Jurkat, Clone E6-1 (cell line): ENCODE data around the gene PLXNA4.

Experiments used
- DNase-seq: peaks from one replicate; pipeline ENCODE4 v3.0.0-alpha.2; 2011; ENCODE audit warnings: low read depth, low spot score
- H3K4me3 ChIP-seq: 2 replicates; pipeline ENCODE4 v1.5.1; 2011; ENCODE audit warnings: mild to moderate bottlenecking, low read length, control low read depth, moderate library complexity

Gene PLXNA4

GRCh38 chr7:132492823-132493445, 83.3 kb downstream of the PLXNA4 start:
- H3K4me3 ChIP-seq, result no peak overlapping the region
- DNase-seq, result no peak

GRCh38 chr7:132491391-132491945, 84.8 kb downstream of the PLXNA4 start:
- no peak for DNase-seq
- H3K4me3 ChIP-seq, result no peak overlapping the region

- no peak for DNase-seq
- H3K4me3 ChIP-seq, result no peak overlapping the region
Observed at GRCh38 chr7:132490474-132490873, 85.8 kb downstream of the PLXNA4 start.

- no peak overlapping the region for H3K4me3 ChIP-seq
- DNase-seq, result peak; percentile 84
Observed at GRCh38 chr7:132489776-132490237, 86.5 kb downstream of the PLXNA4 start.

GRCh38 chr7:132488634-132489302, 87.5 kb downstream of the PLXNA4 start:
- DNase-seq, result no peak
- H3K4me3 ChIP-seq, result no peak overlapping the region

- no peak for DNase-seq
- no peak overlapping the region for H3K4me3 ChIP-seq
Observed at GRCh38 chr7:132486274-132486610, 90.0 kb downstream of the PLXNA4 start.

- peak; percentile 92 for DNase-seq
- H3K4me3 ChIP-seq, result no peak overlapping the region
Observed at GRCh38 chr7:132485600-132486273, 90.5 kb downstream of the PLXNA4 start.

- DNase-seq, result no peak
- no peak overlapping the region for H3K4me3 ChIP-seq
Observed at GRCh38 chr7:132485136-132485535, 91.1 kb downstream of the PLXNA4 start.

- no peak for DNase-seq
- no peak overlapping the region for H3K4me3 ChIP-seq
Observed at GRCh38 chr7:132482866-132483265, 93.4 kb downstream of the PLXNA4 start.

- DNase-seq, result no peak
- H3K4me3 ChIP-seq, result no peak overlapping the region
Observed at GRCh38 chr7:132480534-132480933, 95.7 kb downstream of the PLXNA4 start.

GRCh38 chr7:132476541-132476940, 99.7 kb downstream of the PLXNA4 start:
- DNase-seq, result no peak
- H3K4me3 ChIP-seq, result no peak overlapping the region

- DNase-seq, result no peak
- no peak overlapping the region for H3K4me3 ChIP-seq
Observed at GRCh38 chr7:132475669-132476116, 100.6 kb downstream of the PLXNA4 start.

GRCh38 chr7:132475037-132475668, 101.1 kb downstream of the PLXNA4 start:
- no peak overlapping the region for H3K4me3 ChIP-seq
- DNase-seq, result no peak

- H3K4me3 ChIP-seq, result no peak overlapping the region
- DNase-seq, result no peak
Observed at GRCh38 chr7:132472463-132473120, 103.7 kb downstream of the PLXNA4 start.

- DNase-seq, result no peak
- H3K4me3 ChIP-seq, result no peak overlapping the region
Observed at GRCh38 chr7:132471515-132471914, 104.8 kb downstream of the PLXNA4 start.

GRCh38 chr7:132469681-132470080, 106.6 kb downstream of the PLXNA4 start:
- no peak overlapping the region for H3K4me3 ChIP-seq
- DNase-seq, result no peak

- no peak overlapping the region for H3K4me3 ChIP-seq
- no peak for DNase-seq
Observed at GRCh38 chr7:132469264-132469663, 107.0 kb downstream of the PLXNA4 start.

GRCh38 chr7:132466367-132466766, 109.9 kb downstream of the PLXNA4 start:
- no peak overlapping the region for H3K4me3 ChIP-seq
- no peak for DNase-seq

- DNase-seq, result no peak
- no peak overlapping the region for H3K4me3 ChIP-seq
Observed at GRCh38 chr7:132465516-132465915, 110.8 kb downstream of the PLXNA4 start.
